HG02973 (cell line): ENCODE results near the gene NCK2.

Experiments used
- ATAC-seq: cut with Tn5 transposase; IDR thresholded peaks from one replicate; pipeline ENCODE4 v1.9.1; 2021; ENCODE audit warnings: moderate library complexity; ENCODE audit not compliant: unreplicated experiment

The NCK2 gene

DNA sequence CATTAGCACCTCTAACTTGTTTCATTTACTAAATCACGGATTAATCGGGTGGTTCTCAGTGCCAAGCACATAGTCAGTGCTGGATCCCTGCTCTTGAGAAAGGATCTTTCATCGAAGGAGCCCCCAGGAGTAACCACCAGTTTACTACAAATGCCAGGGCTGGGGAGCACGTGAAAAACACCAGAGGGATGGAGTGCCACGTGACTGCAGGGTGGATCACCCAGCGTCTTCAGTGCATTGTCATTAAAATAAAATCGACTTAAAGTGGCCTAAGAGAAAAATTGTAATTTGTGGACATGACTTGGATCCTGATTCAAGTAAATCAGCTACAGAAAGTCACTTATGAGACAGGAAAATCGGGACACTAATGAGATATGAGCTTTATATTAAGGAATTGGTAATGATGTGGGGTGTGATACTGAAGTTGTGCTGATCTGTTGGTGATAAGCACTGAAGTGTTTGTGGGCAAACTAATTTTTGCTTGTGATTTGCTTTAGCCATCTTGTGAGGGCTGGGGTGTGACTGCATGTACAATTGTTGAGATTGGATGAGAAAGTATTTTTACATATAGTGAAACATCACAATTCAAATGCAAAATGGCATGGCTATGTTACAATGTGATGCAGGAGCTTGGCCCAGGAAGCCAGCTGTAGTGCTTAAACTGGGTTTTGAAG, 63.8 kb downstream of the NCK2 start:
- ATAC-seq: no peak

DNA sequence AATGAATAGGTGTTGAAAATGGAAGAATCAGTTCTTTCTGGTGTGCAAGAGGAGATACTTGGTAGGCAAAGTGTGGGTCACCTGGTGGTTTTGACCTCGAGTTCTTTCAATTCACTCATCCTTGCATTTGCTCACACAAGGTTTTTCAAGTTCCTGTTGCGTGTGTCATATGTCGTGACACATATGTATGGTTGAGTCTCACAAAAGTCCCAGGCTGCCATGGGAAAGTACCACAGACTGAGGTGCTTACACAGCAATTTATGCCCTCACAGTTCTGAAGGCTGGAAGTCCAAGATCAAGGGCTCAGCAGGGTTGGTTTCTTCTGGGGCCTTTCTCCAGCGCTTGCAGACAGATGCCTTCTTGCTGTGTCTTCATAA, 64.4 kb downstream of the NCK2 start:
- peak; percentile 50 for ATAC-seq

DNA sequence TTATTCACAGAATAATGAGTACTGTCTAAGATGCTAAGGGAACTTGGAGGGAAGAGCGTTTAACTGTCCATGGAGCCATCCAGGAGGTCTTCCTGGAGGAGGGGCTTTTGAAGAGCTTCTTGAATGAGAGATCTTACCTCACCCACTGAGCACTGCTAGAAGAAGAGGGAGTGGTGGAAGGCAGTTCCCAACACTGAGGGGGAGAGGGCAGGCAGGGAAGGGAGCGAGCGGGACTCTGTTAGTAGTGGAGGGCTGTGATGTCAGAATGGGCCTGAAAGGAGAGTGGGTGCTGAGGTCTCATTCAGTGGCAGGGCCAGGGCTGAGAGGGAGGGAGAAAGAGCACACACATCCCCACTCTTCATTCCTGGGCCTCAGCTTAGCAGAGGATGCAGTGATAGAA, 65.0 kb downstream of the NCK2 start:
- ATAC-seq: no peak

DNA sequence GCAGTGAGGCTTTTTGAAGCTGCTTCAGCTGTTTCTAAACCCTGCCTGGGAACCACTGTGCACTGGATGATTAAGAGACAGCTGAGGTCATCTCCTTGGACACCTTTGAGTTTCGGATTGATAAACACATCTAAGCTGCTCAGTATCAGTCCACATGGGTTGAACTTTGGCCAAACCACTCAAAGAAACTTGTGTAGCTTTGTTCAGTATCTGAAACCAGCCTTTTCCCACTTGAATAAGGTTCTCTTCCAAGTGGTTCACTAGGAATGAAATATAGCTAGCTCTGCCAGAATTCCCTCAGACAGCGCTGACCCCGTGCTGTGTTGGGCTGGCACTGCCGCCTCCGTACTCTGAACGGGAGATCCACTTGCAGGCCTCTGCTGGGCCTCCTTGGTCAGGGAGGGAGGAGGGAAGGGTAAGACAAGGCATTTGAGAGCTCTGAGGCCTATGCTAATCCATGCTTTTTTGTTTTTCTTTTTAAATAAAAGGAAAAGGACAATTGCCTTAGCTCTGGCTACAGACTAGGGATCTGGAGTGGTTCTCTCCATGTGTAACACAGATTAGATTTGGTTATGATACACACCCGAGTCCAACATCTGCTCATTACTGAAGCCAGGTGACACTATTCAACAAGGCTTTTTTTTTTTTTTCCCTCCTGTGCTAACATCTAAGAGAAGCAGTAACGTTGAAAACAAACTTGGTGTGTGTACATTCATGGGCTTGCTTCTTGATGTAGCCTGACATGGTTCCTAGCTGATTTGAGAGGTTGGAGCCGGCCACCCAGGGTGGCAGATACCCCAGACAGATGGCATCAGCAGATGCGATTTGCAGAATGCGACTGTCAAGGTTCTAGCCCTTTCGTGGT, 67.7 kb downstream of the NCK2 start:
- ATAC-seq: peak; percentile 80

DNA sequence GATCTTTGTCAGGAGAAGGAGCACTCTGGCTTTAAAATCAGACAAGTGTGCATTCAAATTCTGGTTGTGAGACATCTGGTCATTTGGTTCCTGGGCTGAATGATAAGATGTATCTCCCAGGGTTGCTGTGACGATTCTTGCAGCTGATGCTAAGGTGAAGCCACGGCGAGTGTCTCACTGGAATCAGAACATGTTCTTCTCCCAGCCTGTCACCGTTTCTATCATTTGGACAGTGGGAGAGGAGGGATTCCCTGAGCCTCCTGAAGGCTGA, 68.3 kb downstream of the NCK2 start:
- ATAC-seq: no peak

DNA sequence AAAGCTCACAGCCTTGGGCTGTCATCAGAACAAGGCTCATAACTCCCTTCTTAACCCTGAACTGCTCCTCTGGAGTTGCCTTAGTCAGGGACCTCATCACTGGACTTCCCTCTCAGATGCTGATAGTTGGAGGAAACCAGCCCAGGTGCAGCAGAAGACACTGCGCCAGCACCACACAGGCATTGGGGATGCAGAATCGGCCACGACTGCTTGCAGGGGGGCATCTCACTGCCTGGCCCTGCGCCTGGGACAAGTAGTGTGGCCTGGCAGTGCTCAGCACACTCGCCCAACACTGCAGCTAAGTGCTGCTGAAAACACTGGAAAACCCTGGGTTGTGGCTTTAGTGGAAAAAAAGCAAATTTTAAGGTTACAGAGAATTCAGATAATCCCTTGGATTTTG, 68.7 kb downstream of the NCK2 start:
- ATAC-seq: no peak

DNA sequence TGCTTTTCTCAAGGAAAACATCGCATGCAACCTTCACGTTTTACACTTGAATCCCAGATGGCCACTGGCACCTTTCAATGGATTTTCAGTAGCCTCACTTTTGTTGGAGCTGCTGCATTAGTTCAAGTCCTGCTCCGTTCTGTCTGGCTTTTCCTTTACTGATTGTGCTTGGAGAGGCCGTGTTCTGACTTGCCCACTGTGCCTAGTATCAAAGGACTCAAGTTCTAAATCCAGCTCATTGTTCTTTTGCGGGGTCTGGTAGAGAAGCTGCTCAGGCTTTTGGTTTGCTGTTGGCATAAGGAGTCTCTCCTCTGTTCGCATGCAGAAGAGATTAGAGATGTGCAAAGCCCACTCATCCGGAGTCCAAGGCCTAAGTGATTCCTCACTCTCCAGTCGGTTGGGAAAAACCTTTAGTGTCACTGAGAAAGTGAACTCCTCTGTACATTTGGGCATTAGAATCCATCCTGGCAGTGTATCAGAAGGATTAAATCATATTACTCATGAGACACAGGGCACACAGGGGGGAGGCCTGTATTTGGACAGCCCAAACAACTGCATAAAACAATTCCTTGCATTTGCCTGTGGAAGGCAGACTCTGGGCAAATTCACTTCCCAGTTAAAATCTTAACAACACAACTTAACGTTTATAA, 69.7 kb downstream of the NCK2 start:
- ATAC-seq: no peak

DNA sequence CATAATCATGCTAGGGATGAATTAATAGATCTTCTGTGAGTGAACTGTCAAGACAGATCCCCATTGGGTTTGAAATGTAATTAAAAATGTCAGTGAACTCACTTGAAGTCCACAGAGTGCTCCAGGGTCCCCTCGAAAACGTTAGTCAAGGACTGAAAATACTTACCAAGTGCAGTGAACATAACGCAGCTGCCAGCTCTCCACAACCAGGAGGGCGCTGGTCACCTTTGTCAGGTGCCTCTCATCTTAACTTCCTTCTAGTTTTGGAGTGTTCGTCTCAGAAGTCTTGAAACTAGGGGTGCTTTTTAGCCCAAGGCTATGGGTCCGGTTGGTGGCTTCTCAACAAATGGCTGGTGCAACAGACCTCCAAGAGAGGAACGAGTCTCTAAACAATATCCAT, 70.7 kb downstream of the NCK2 start:
- ATAC-seq: no peak

DNA sequence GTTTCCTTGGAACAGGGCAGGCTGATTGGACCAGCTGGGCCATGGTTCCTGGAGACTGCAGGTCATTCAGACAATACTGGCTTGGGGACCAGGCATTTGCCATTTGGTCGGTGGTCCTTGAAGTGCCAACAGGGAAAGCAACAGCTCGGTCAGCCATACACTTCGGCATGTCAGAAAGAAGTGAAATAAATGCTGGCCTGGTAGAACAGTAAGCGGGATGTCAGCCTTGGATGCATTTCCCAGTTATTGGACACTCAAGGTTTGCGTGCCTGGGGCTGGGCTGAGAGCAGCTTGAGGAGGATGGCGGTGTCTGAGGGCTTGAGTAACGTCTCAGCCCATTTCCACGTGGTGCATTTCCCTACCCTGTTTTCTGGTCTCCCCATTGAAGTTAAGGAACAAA, 75.4 kb downstream of the NCK2 start:
- no peak for ATAC-seq

DNA sequence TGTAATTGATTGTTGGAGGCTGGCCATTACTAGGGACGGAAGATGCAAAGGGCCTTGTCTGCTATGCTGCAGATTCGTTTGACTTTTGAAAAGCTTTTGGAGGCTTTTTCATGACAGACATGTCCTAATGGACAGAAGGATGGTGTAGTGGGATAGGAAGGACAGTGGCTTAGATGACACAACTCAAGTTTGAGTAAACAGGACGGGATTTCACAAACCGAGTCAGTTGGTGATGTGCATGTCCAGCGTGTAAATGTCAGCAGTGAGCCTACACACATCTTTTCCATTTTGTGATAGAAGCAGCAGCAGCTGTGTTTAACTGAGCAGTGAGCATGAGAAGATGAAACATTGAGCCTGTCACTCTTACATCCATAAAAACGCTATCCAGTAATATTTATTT, 76.0 kb downstream of the NCK2 start:
- no peak for ATAC-seq

DNA sequence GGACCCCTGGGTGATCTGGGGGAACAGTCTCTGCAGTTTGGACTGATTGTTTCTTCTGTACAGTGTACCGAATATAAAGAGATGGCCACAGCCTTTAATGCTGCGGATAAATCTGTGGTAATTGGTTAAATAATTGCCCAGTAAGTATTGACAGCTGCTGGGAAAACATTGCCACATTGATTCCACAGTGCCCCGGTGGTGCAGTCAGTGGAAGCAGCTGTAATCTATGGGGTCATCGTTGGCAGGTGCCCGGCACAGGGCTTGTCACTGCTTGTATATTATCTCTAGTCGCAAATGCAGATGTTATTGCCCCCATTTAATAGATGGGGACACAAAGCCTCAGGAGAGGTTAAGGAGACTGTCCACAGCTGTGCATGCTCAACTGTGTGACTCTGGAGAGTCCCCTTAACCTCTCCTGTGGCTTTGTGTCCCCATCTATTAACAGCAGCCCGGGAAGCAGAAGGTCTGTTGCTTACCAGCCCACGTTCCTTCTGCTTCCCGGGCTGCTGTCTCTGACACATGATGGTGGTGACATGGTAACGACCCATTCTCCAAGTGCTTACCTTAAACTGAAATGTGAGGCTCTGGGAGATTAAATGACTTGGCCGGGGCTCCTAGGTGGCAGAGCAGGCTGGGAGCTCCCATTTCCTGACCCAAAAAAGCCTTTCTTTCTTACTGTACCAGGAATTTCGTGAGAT, 76.9 kb downstream of the NCK2 start:
- ATAC-seq: no peak

DNA sequence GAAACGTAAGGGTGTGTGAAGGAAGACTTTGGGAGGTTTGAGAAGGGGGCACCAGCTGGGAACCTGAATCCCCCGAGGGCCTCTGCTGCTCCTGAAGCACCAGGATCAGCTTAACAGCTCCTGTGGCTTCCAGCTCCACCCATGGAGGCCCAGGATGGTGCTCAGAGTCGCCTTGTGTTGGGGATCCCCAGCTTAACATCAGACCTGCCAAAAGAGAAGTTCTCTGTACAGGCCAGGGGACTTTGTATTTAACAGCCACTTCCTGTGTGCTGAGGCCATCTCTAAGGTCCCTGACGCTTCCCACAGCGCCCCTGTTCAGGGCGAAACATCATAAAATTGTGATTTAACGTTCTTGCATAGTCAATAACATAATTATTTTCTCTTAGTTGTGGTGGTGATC, 77.5 kb downstream of the NCK2 start:
- ATAC-seq: peak; percentile 90

DNA sequence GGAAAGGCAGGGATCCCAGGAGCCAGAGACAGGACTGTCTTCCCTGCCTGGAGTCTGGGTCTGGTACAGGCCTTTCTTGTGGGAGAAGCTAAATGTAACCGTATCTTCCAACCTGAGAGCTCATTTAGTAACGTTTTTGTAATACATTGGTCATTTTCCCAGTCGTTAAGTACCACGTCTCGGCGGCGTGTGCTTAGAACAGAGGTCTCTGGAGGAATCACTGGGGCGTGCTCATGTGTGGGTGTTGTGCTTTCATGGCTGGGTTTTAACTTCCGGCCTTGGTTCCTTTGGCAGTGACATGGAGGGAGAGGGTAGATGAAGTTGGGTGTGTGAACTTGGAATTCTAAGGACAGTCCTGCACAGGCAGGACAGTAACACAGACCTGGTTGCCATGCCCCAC, 79.7 kb downstream of the NCK2 start:
- no peak for ATAC-seq

DNA sequence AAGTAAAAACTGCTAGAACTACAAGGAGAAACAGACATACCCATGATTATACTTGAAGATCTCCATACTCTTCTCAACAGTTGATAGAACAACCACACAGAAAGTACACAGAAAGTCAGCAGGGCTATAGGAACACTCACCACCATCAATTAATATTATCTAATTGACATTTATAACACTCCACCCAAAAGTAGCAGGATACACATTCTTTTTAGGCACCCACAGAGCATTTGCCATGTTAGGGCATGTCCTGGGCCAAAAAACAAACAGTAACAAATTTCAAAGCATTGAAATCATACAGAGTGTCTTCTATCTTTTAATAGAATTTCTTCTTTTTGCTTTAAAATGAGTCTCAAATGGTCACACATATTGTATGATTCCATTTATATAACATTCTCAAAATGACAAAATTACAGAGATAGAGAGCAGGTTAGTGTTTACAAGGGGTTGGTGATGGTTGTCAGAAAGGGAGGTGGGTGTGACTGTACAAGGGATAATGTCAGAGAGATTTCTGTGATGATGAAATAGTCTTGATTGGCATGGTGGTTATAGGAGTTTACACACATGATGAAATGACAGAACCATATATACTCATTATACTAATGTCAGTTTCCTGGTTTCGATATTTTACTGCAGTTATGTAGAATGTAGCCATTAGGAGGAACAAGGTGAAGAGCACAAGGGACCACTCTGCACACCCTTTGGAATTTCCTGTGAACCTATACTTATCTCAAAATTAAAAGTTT, 82.8 kb downstream of the NCK2 start:
- ATAC-seq: no peak

DNA sequence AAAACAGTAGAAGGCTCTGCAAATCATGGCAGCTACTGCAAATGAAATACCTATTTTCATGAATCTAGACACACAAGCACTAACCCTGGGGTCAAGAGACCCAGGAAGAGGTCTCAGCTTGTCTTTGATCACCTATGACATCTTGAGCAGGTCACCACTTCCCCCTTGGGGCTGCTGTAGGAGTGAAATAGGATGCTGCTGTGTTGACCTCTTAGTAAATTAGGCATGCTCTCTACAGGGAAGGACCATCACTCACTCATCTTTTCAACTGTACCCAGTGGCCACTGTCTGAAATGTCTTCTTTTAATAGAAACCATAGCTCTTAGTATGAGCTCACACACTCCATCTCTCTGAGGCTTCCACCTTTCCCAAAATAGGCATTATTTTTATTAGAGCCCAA, 83.8 kb downstream of the NCK2 start:
- ATAC-seq: no peak

DNA sequence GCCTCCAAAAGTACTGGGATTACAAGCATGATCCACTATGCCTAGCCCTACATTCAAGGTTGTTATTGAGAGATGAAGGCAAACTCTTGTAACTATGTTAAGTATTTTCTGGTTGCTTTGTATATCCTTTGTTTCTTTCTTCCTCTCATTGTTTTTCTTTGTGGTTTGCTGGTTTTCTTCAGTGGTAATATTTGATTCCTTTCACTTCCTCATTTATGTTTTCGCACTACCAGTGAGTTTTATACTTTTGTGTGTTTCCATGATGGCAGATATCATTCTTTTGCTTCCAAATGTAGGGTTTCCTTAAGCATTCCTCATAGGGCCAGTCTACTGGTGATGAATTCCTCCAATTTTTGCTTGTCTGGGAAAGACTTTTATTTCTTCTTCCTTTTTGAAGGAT, 90.2 kb downstream of the NCK2 start:
- ATAC-seq: peak; percentile 88

DNA sequence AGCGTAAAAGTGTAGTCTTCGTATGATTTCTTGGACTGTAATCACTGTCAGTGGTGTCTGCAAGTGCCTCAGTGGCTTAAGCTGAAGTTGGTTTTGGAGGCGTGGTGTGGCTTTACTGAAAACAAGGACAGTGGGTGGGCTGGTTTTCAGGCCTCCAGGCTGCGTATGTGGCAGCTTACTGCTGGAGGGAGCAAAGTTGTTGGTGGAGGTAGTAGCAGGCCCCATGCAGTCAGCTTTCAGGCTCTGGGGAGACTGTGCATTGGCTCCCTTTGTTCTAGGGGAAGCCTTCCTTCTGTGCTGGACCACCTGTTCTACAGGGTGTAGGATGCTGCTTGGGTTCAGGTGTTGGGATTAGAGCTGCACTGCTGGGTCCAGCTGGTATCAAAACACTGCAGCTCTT, 91.6 kb downstream of the NCK2 start:
- no peak for ATAC-seq

DNA sequence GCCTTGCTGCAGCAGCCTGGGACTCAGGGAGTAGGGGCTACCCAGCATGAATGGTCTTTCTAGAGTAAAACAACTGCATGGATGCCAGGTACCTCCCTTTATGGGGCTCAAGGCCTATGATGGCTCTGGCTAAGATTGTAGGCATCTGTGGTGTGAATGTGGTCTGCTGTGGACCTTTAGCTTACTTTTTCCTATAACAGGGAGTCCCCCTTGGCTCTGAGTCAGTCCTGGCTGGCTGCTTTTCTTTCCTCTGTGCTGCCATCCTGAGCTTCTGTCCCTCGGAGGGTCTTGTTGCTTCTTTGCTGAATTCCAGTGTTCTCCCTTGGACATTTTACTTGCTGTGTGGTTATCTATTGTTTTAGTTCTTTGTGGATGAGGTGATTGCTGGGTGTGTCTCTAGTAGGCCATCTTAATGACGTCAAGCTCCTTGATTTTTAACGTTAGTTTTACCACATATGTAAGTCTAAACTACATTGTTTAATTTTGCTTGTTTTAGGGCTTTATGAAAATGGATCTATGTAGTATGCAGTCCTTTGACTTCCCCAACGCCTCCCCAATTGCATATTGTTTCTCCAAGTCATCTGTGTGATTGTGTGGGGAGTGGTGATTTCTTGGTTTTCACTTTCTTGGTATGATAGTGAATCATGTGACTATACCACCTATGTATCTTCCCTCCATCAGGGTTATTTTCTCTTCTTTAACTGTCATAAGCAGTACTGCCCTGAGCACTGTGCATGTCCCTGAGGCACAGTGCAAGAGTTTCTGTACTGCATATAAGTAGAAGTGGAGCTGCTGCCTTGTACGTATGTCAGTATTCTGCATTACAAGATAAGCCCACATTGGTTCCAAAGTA, 92.4 kb downstream of the NCK2 start:
- ATAC-seq: no peak

DNA sequence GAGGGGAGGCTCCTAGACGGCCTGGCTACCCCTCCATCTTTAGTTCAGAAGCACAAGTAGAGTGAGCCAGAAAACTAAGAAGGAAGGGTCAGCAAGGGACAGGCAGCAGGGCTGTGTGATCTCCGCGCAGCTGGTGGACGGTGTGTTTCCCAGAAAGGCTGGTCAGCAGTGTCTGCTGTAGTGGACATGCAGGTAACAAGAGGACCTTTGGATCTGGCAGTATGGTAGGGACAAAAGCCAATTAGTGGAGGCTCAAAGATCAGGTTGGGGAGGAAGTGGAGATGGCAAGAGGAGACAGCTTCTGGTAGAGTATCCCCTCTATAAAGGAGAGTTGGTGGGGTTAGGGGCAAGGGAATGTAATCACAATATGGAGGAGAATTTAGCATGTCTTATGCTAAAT, 95.1 kb downstream of the NCK2 start:
- ATAC-seq: no peak

DNA sequence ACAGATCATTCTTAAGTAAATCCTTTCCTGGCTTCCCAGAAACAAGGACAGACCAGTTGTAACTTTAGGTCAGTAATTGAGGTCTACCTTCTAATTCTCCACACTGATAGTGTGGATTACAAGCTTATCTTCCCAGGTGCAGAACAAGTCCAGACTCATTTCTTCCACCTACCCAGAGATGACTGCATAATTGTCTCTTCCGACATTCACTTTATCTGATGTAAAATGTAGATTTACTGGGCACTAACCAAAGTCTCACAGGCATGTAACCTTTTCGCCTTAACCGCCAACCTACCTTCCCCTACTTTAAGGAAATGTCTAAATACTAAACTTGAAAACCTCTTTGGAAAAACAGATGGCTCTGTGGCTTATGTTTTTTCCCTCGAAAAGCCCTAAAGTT, 96.2 kb downstream of the NCK2 start:
- ATAC-seq: no peak
